H1 (cell line): ENCODE results near the gene TNRC6B. TPM values are rescaled to one million over a fixed set of nuclear protein-coding genes. Genes with fewer than 3 reads are reported as not detected.

Experiments
- CTCF ChIA-PET: fragments of 300-600 bp; sonication (Branson Sonifier 250); formaldehyde crosslinking; loops from one replicate; lab custom pipeline; 2021; ENCODE audit not compliant: partially characterized antibody; lab: Charles Lee
- POLR2A ChIA-PET: fragments of 300-600 bp; sonication (Branson Sonifier 250); formaldehyde crosslinking; loops from one replicate; lab custom pipeline; 2021; ENCODE audit warnings: inconsistent platforms; ENCODE audit not compliant: partially characterized antibody; lab: Charles Lee
- DNase-seq, 2 experiments: peaks; one replicate each; pipeline versions ENCODE4 v3.0.0 to v3.0.0-alpha.2; 2010 to 2022; ENCODE audit warnings: low spot score in 2 of 2, low read depth in 1 of 2, mixed read lengths in 1 of 2
- FAIRE-seq: peaks from 2 replicates; lab custom pipeline; 2011; peaks lifted over from hg19 to GRCh38; lab: Jason Lieb, UNC
- H2AFZ ChIP-seq: 2 replicates; pipeline ENCODE4 v1.8.1; 2012; ENCODE audit warnings: low read length, inconsistent platforms
- H2AK5ac ChIP-seq: 2 replicates; pipeline ENCODE4 v1.6.1; 2013; ENCODE audit warnings: low read depth, low read length
- H2BK120ac ChIP-seq: replicated peaks from 2 replicates; pipeline ENCODE3; 2013; ENCODE audit warnings: low read depth, low read length, inconsistent platforms
- H2BK12ac ChIP-seq: 2 replicates; pipeline ENCODE4 v1.6.1; 2013; ENCODE audit warnings: low read depth, low read length
- H2BK15ac ChIP-seq: 2 replicates; pipeline ENCODE4 v1.6.1; 2013; ENCODE audit warnings: low read length
- H2BK20ac ChIP-seq: 2 replicates; pipeline ENCODE4 v1.6.1; 2013; ENCODE audit warnings: low read length
- H2BK5ac ChIP-seq: 2 replicates; pipeline ENCODE4 v1.6.1; 2013; ENCODE audit warnings: low read depth, low read length
- H3K14ac ChIP-seq: 2 replicates; pipeline ENCODE4 v1.6.1; 2013; ENCODE audit warnings: inconsistent platforms; ENCODE audit not compliant: insufficient read length
- H3K18ac ChIP-seq: 2 replicates; pipeline ENCODE4 v1.6.1; 2013; ENCODE audit warnings: low read length; ENCODE audit errors: extremely low read depth
- H3K23ac ChIP-seq: 2 replicates; pipeline ENCODE4 v1.6.1; 2013; ENCODE audit warnings: inconsistent platforms; ENCODE audit not compliant: insufficient read length
- H3K23me2 ChIP-seq: 2 replicates; pipeline ENCODE4 v1.6.1; 2013; ENCODE audit warnings: low read depth, low read length
- H3K27ac ChIP-seq: 2 replicates; pipeline ENCODE4 v1.6.1; 2011; ENCODE audit warnings: low read depth, low read length, inconsistent platforms
- H3K27me3 ChIP-seq, 4 experiments: replicated peaks in 1 of 4; 1 replicate in 1 of 4; 2 replicates in 3 of 4; pipeline versions ENCODE4 v1.6.1 to v1.8.1; 2011 to 2013; ENCODE audit warnings: low read length in 3 of 4, mild to moderate bottlenecking in 3 of 4, inconsistent platforms in 2 of 4, mixed read lengths in 2 of 4, moderate library complexity in 1 of 4; ENCODE audit not compliant: control insufficient read depth in 3 of 4, insufficient read depth in 3 of 4; ENCODE audit errors: extremely low read depth in 1 of 4
- H3K36me3 ChIP-seq, 4 experiments: 2 replicates each; pipeline versions ENCODE4 v1.6.1 to v1.8.1; 2011 to 2013; ENCODE audit warnings: mild to moderate bottlenecking in 4 of 4, low read length in 3 of 4, moderate library complexity in 2 of 4, control low read depth in 1 of 4, inconsistent platforms in 1 of 4; ENCODE audit not compliant: insufficient read depth in 4 of 4, control insufficient read depth in 2 of 4
- H3K4ac ChIP-seq: replicated peaks from 2 replicates; pipeline ENCODE3; 2013; ENCODE audit warnings: low read length, low read depth, mixed read lengths, inconsistent platforms; ENCODE audit not compliant: insufficient read length
- H3K4me1 ChIP-seq, 4 experiments: replicated peaks in 1 of 4; 1 replicate in 1 of 4; 2 replicates in 3 of 4; pipeline versions ENCODE4 v1.6.1 to v1.8.1; 2011 to 2013; ENCODE audit warnings: low read length in 3 of 4, inconsistent platforms in 2 of 4, mixed read lengths in 1 of 4; ENCODE audit not compliant: insufficient read depth in 4 of 4, control insufficient read depth in 3 of 4
- H3K4me2 ChIP-seq, 2 experiments: 2 replicates each; pipeline versions ENCODE4 v1.6.1 to v1.8.1; 2011 to 2013; ENCODE audit warnings: low read depth in 2 of 2, low read length in 2 of 2, control low read depth in 1 of 2, inconsistent platforms in 1 of 2, mild to moderate bottlenecking in 1 of 2; ENCODE audit not compliant: insufficient read depth in 1 of 2
- H3K4me3 ChIP-seq, 4 experiments: fragments of 200-600, 300-600 bp in 1 of 4; sonication (generic), shearing (Covaris generic), sonication (Bioruptor Twin) in 1 of 4; 2 replicates each; pipeline versions ENCODE4 v1.5.1 to v1.8.1; 2011 to 2016; ENCODE audit warnings: low read length in 4 of 4, low read depth in 3 of 4, control low read depth in 2 of 4, inconsistent platforms in 2 of 4, mild to moderate bottlenecking in 2 of 4, mixed read lengths in 1 of 4, moderate library complexity in 1 of 4; ENCODE audit not compliant: insufficient read depth in 2 of 4; ENCODE audit errors: extremely low read depth in 1 of 4
- H3K56ac ChIP-seq: replicated peaks from 2 replicates; pipeline ENCODE3; 2013; ENCODE audit warnings: low read depth, mild to moderate bottlenecking, mixed read lengths, low read length, inconsistent platforms; ENCODE audit not compliant: insufficient read length
- H3K79me1 ChIP-seq: 2 replicates; pipeline ENCODE4 v1.6.1; 2013; ENCODE audit warnings: low read depth, low read length, control low read depth
- H3K79me2 ChIP-seq, 2 experiments: 2 replicates each; pipeline versions ENCODE4 v1.6.1 to v1.8.1; 2012 to 2013; ENCODE audit warnings: low read length in 2 of 2, mild to moderate bottlenecking in 2 of 2, inconsistent platforms in 1 of 2; ENCODE audit not compliant: insufficient read depth in 2 of 2, control insufficient read depth in 1 of 2
- H3K9ac ChIP-seq, 4 experiments: replicated peaks in 1 of 4; 1 replicate in 1 of 4; 2 replicates in 3 of 4; pipeline versions ENCODE4 v1.6.1 to v1.8.1; 2011 to 2013; ENCODE audit warnings: low read depth in 3 of 4, low read length in 3 of 4, control low read depth in 2 of 4, mild to moderate bottlenecking in 2 of 4, moderate library complexity in 2 of 4, inconsistent platforms in 1 of 4; ENCODE audit errors: extremely low read depth in 1 of 4
- H3K9me3 ChIP-seq, 2 experiments: 2 replicates each; pipeline versions ENCODE4 v1.6.1 to v1.8.1; 2012 to 2013; ENCODE audit warnings: mild to moderate bottlenecking in 2 of 2, moderate library complexity in 2 of 2, control low read depth in 1 of 2, inconsistent platforms in 1 of 2, low read depth in 1 of 2, low read length in 1 of 2, mixed read lengths in 1 of 2; ENCODE audit not compliant: insufficient read depth in 2 of 2
- H4K20me1 ChIP-seq, 2 experiments: replicated peaks in 1 of 2; 2 replicates each; pipeline versions ENCODE3 to v1.8.1; 2011 to 2013; ENCODE audit warnings: inconsistent platforms in 2 of 2, low read length in 2 of 2, mild to moderate bottlenecking in 1 of 2; ENCODE audit not compliant: insufficient read depth in 2 of 2, control insufficient read depth in 1 of 2
- H4K5ac ChIP-seq: 2 replicates; pipeline ENCODE4 v1.6.1; 2013; ENCODE audit warnings: low read length, low read depth, mixed read lengths, inconsistent platforms; ENCODE audit not compliant: insufficient read length
- H4K8ac ChIP-seq: 2 replicates; pipeline ENCODE4 v1.8.0; 2013; ENCODE audit warnings: mild to moderate bottlenecking, moderate library complexity, low read length, inconsistent platforms; ENCODE audit not compliant: insufficient read depth; ENCODE audit errors: extremely low read depth
- H4K91ac ChIP-seq: replicated peaks from 2 replicates; pipeline ENCODE3; 2013; ENCODE audit warnings: low read length, mixed read lengths, inconsistent platforms; ENCODE audit not compliant: insufficient read length
- CEBPB ChIP-seq: IDR thresholded peaks from 2 replicates; pipeline ENCODE4 v1.6.1; 2012; ENCODE audit warnings: low read depth, low read length
- EP300 ChIP-seq, 2 experiments: IDR thresholded peaks; 1 replicate in 1 of 2; 2 replicates in 1 of 2; pipeline ENCODE4 v1.6.1; 2011 to 2012; ENCODE audit warnings: low read depth in 2 of 2, low read length in 2 of 2, mild to moderate bottlenecking in 2 of 2, borderline replicate concordance in 1 of 2, inconsistent platforms in 1 of 2, moderate library complexity in 1 of 2
- EZH2 ChIP-seq: fragments of 200-600 bp; sonication (generic); IDR thresholded peaks from 2 replicates; pipeline ENCODE4 v1.7.1; 2012; ENCODE audit warnings: low read depth, mild to moderate bottlenecking, moderate library complexity, low read length, inconsistent platforms; ENCODE audit not compliant: severe bottlenecking
- MAFK ChIP-seq: IDR thresholded peaks from 2 replicates; pipeline ENCODE4 v1.6.1; 2012; ENCODE audit warnings: low read depth, mild to moderate bottlenecking, improper control_type of control experiment, low read length
- RAD21 ChIP-seq, 2 experiments: IDR thresholded peaks in 1 of 2; conservative IDR thresholded peaks in 1 of 2; 2 replicates each; pipeline ENCODE4 v1.6.1; 2011; ENCODE audit warnings: low read depth in 2 of 2, low read length in 2 of 2, improper control_type of control experiment in 1 of 2, inconsistent platforms in 1 of 2, mild to moderate bottlenecking in 1 of 2, moderate library complexity in 1 of 2
- RBBP5 ChIP-seq: IDR thresholded peaks from 2 replicates; pipeline ENCODE4 v1.7.1; 2012; ENCODE audit warnings: low read depth, mild to moderate bottlenecking, inconsistent platforms, low read length, moderate library complexity, borderline replicate concordance
- SIX5 ChIP-seq: IDR thresholded peaks from 2 replicates; pipeline ENCODE4 v1.6.1; 2011; ENCODE audit warnings: mild to moderate bottlenecking, low read depth, low read length
- SP2 ChIP-seq: IDR thresholded peaks from 2 replicates; pipeline ENCODE4 v1.6.1; 2012; ENCODE audit warnings: mild to moderate bottlenecking, low read length, inconsistent platforms
- YY1 ChIP-seq: IDR thresholded peaks from 2 replicates; pipeline ENCODE4 v1.6.1; 2011; ENCODE audit warnings: low read depth, mild to moderate bottlenecking, low read length
- WGBS, 2 experiments: shearing (Covaris generic) in 1 of 2; methylation state at CpG; one replicate each; pipeline versions ENCODE4 v1.1.6 to v1.1.7; 2013 to 2015; ENCODE audit warnings: low lambda C conversion rate in 2 of 2, mixed read lengths in 2 of 2, inconsistent platforms in 1 of 2, low coverage in 1 of 2, missing lambda C conversion rate in 1 of 2; ENCODE audit not compliant: insufficient replicate concordance in 2 of 2, insufficient coverage in 1 of 2, insufficient read length in 1 of 2; ENCODE audit errors: extremely low coverage in 1 of 2, missing lambda C conversion rate in 1 of 2; 5-methylcytosine and 5-hydroxymethylcytosine counted together
- polyA plus RNA-seq, 7 experiments: library from polyadenylated mRNA; depleted of rRNA in 3 of 7; stranded (reverse) in 5 of 7; unstranded in 2 of 7; fragments of >200 nt in 5 of 7; fragments of 200-250 nt in 2 of 7; gene quantifications; 1 replicate in 5 of 7; 2 replicates in 1 of 7; 4 replicates in 1 of 7; pipeline versions ENCODE4 v1.2.1 to v1.2.3, GENCODE V29; 2011 to 2013; ENCODE audit warnings: missing spikeins in 2 of 7, mixed read lengths in 2 of 7
- total RNA-seq: library from RNA; stranded (reverse); fragmentation: NEBNext Ultra II Directional; extraction: Animal tissue kit (Norgen Biotek cat#: 25700); gene quantifications from 2 replicates; pipeline ENCODE4 v1.2.1, GENCODE V29; 2021
- TF ChIP-seq, protein P1 (sequence below): IDR thresholded peaks from 2 replicates; pipeline ENCODE4 v1.6.1; 2012; ENCODE audit warnings: low read length, inconsistent platforms

TNRC6B gene
- total and polyA plus RNA-seq, 2 of the 8 experiments (the other 6 are each of a cell fraction or from before 2014, with no cell fraction given) = 12.5 to 48.9 TPM

DNA sequence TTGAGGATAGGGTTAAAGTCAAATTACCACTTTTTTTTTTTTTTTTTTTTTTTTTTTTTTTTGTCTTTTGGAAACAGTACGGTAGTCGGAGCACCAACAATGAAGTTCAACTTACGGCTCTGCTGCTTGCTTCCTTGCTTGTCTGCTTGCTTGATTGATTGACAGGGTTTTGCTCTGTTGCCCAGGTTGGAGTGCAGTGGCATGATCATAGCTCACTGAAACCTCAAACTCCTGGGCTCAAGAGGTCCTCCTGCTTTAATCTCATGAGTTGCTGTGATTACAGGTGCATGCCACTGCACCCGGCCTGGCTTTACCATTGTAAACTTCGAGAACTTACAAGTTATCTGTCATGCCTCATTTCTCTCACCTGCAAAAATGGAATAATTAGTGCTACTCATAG, 198.4 kb downstream of the TNRC6B start:
- H3K9ac ChIP-seq = no peak overlapping the region
- no peak overlapping the region for H3K27ac ChIP-seq
- H4K5ac ChIP-seq = no peak overlapping the region
- no peak overlapping the region for H4K91ac ChIP-seq
- no peak overlapping the region for H2BK15ac ChIP-seq
- no peak overlapping the region for H3K56ac ChIP-seq
- H3K23ac ChIP-seq = no peak overlapping the region
- H2AK5ac ChIP-seq = no peak overlapping the region
- H2BK120ac ChIP-seq = no peak overlapping the region
- FAIRE-seq (no peak), DNase-seq (no peak)
- no peaks in the 10 kb centered on the region for H3K27me3 ChIP-seq
- H4K20me1 ChIP-seq = peaks cover 1 to 4% of the 10 kb centered on the region in 2 experiments
- no peak overlapping the region for H3K14ac ChIP-seq
- H3K79me1 ChIP-seq = no peaks in the 10 kb centered on the region; the same call in none of the 2 replicates
- H3K36me3 ChIP-seq = peaks cover 0 to 4% (median 0%) of the 10 kb centered on the region in 4 experiments; a peak in 2 of 8 replicates
- H2BK5ac ChIP-seq = no peak overlapping the region
- H3K4me1 ChIP-seq = peaks cover 0 to 1% (median 0%) of the 10 kb centered on the region in 4 experiments; a peak in 1 of 7 replicates
- no peaks in the 10 kb centered on the region for H3K9me3 ChIP-seq
- no peak overlapping the region for H2BK20ac ChIP-seq
- no peak overlapping the region for H2AFZ ChIP-seq
- H4K8ac ChIP-seq = no peak overlapping the region
- POLR2A ChIA-PET = no interaction called here
- H2BK12ac ChIP-seq = no peak overlapping the region
- no peak overlapping the region for H3K4me3 ChIP-seq
- H3K23me2 ChIP-seq = peaks cover 1% of the 10 kb centered on the region; the same call in 1 of the 2 replicates
- no peak overlapping the region for H3K4me2 ChIP-seq
- peaks cover 0 to 7% of the 10 kb centered on the region in 2 experiments; a peak in 1 of 4 replicates for H3K79me2 ChIP-seq
- CTCF ChIA-PET = no interaction called here
- 98% methylated on average over 3 of the region's 5 CpGs; no CpG with 5 or more reads in 1 of the 2 experiments for WGBS, 2 experiments
- no peak overlapping the region for H3K18ac ChIP-seq
- no peak overlapping the region for H3K4ac ChIP-seq
- TF ChIP-seq MAFK (no peak), RBBP5 (no peak), EP300 (IDR thresholded peaks at IDR 0.05; ENCODE audit: borderline replicate concordance in 1 of 2, low read depth in 2 of 2, low read length in 2 of 2) (no peak), SP2 (no peak), RAD21 (IDR thresholded peaks at IDR 0.05 in 1 of 2, conservative IDR thresholded peaks at IDR 0.05 in 1 of 2; ENCODE audit: low read depth in 2 of 2, low read length in 2 of 2) (no peak), YY1 (no peak), EZH2 (no peak), CEBPB (no peak), SIX5 (no peak)
- TF ChIP-seq, protein P1, sequence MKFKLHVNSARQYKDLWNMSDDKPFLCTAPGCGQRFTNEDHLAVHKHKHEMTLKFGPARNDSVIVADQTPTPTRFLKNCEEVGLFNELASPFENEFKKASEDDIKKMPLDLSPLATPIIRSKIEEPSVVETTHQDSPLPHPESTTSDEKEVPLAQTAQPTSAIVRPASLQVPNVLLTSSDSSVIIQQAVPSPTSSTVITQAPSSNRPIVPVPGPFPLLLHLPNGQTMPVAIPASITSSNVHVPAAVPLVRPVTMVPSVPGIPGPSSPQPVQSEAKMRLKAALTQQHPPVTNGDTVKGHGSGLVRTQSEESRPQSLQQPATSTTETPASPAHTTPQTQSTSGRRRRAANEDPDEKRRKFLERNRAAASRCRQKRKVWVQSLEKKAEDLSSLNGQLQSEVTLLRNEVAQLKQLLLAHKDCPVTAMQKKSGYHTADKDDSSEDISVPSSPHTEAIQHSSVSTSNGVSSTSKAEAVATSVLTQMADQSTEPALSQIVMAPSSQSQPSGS = no peak
